Gastrocnemius medialis (tissue), 4 donors: ENCODE results near the gene GPX1. TPM values are rescaled to one million over a fixed set of nuclear protein-coding genes. Genes with fewer than 3 reads are reported as not detected.
"Not testable (repeated sequence)": the region's sequence is repeated elsewhere in the genome, so short reads cannot be mapped to it uniquely, and the experiment has no call there.

Experiments used
- ATAC-seq, 2 donors: fragments of 150-250 bp; one replicate each; pipeline ENCODE4 v1.9.1; 2016
- DNase-seq, 2 donors: peaks; one replicate each; pipeline ENCODE4 v3.0.0-alpha.2; 2019
- H3K27ac ChIP-seq, 4 donors: fragments of 200-600 bp; sonication (generic); 1 replicate in 1 of 4; 2 replicates in 3 of 4; pipeline ENCODE4 v1.5.1; 2016 to 2018; ENCODE audit warnings: mild to moderate bottlenecking in 2 of 4, moderate library complexity in 1 of 4
- H3K27me3 ChIP-seq, 3 donors: fragments of 200-600 bp; sonication (generic) in 2 of 3; 1 replicate in 1 of 3; 2 replicates in 2 of 3; pipeline versions ENCODE4 v1.5.1 to v1.6.0; 2016 to 2019; ENCODE audit warnings: mild to moderate bottlenecking in 1 of 3, moderate library complexity in 1 of 3
- H3K36me3 ChIP-seq, 2 donors: fragments of 200-600 bp; sonication (generic) in 1 of 2; one replicate each; pipeline ENCODE4 v1.5.1; 2017 to 2018
- H3K4me1 ChIP-seq, 2 donors: fragments of 200-600 bp; sonication (generic) in 1 of 2; one replicate each; pipeline ENCODE4 v1.5.1; 2016 to 2017; ENCODE audit warnings: mild to moderate bottlenecking in 2 of 2
- H3K4me3 ChIP-seq, 4 donors: fragments of 200-600 bp; sonication (generic) in 3 of 4; 1 replicate in 1 of 4; 2 replicates in 3 of 4; pipeline ENCODE4 v1.5.1; 2016 to 2019; ENCODE audit warnings: mild to moderate bottlenecking in 2 of 4
- H3K9me3 ChIP-seq, 3 donors: fragments of 200-600 bp; sonication (generic) in 2 of 3; 1 replicate in 1 of 3; 2 replicates in 2 of 3; pipeline ENCODE4 v1.5.1; 2016 to 2019
- CTCF ChIP-seq, 5 experiments: fragments of 450-650 bp in 3 of 5; fragments of 200-600 bp in 2 of 5; sonication (generic) in 2 of 5; IDR thresholded peaks in 4 of 5; conservative IDR thresholded peaks in 1 of 5; 1 replicate in 4 of 5; 2 replicates in 1 of 5; pipeline ENCODE4 v1.5.1; 2016 to 2019; ENCODE audit warnings: antibody characterized with exemption in 5 of 5, mild to moderate bottlenecking in 3 of 5, moderate library complexity in 3 of 5
- POLR2A ChIP-seq, 2 donors: fragments of 450-650 bp; IDR thresholded peaks; one replicate each; pipeline ENCODE4 v1.6.1; 2017; ENCODE audit warnings: antibody characterized with exemption in 2 of 2, mild to moderate bottlenecking in 2 of 2, moderate library complexity in 2 of 2
- in situ Hi-C, 4 donors: fragments of 200-750 bp; cut with MboI; loops; one replicate each; pipeline versions ENCODE4 v1.15.0 to v1.8.0; 2017; ENCODE audit warnings: low sequenced_read_pairs in 4 of 4
- intact Hi-C: fragments of 100-400 bp; cut with DNase I; formaldehyde crosslinking; loops from one replicate; pipeline ENCODE4 v1.15.1; 2023; ENCODE audit warnings: low total_unique reads
- total RNA-seq, 4 donors: library from RNA; depleted of rRNA; stranded (reverse); fragments of >200 nt; gene quantifications; one replicate each; pipeline versions ENCODE4 v1.1.0 to v1.2.3, GENCODE V29; 2016

The GPX1 gene
- total RNA-seq, 4 donors from 2014 or later, result 75.2 to 157 (median 123) TPM

GRCh38 chr3:49399461-49399860 is 41.3 kb upstream of the GPX1 start:
- Histone ChIP-seq H3K27ac (peak overlapping the region; percentile 10 to 67 (median 40)), H3K4me1 (peaks cover 55 to 65% of the 10 kb centered on the region in 2 donors), H3K9me3 (no peaks in the 10 kb centered on the region), H3K27me3 (no peaks in the 10 kb centered on the region), H3K36me3 (peaks cover 0 to 10% of the 10 kb centered on the region in 2 donors), H3K4me3 (no peak overlapping the region)
- intact Hi-C loops (no loop called here), in situ Hi-C loops (no loop called here)
- ATAC-seq, result no peak
- TF ChIP-seq POLR2A (IDR thresholded peaks at IDR 0.05) (no peak), CTCF (IDR thresholded peaks at IDR 0.05 in 4 of 5, conservative IDR thresholded peaks at IDR 0.05 in 1 of 5) (no peak)
- DNase-seq, result no peak

- peak overlapping the region; percentile 60 to 75 (median 64) for H3K27ac ChIP-seq
- no peaks in the 10 kb centered on the region for H3K27me3 ChIP-seq
- no peak for TF ChIP-seq CTCF (IDR thresholded peaks at IDR 0.05 in 4 of 5, conservative IDR thresholded peaks at IDR 0.05 in 1 of 5)
- no peak for TF ChIP-seq POLR2A (IDR thresholded peaks at IDR 0.05)
- H3K4me3 ChIP-seq, result no peak overlapping the region
- ATAC-seq (peak; percentile 77 to 84), DNase-seq (no peak)
- intact Hi-C loops, result no loop called here
- H3K9me3 ChIP-seq, result no peaks in the 10 kb centered on the region
- in situ Hi-C loops, result no loop called here
- peaks cover 53 to 57% of the 10 kb centered on the region in 2 donors for H3K4me1 ChIP-seq
- H3K36me3 ChIP-seq, result peaks cover 0 to 13% of the 10 kb centered on the region in 2 donors
These were observed 39.3 kb upstream of the GPX1 start for GRCh38 chr3:49397470-49397869.

- DNase-seq, H3K27ac ChIP-seq, H3K27me3 ChIP-seq, H3K9me3 ChIP-seq, in situ Hi-C loops, ATAC-seq, H3K4me3 ChIP-seq: not testable (repeated sequence)
- H3K36me3 ChIP-seq, result peaks cover 0 to 12% of the 10 kb centered on the region in 2 donors
- H3K4me1 ChIP-seq, result peaks cover 42 to 44% of the 10 kb centered on the region in 2 donors
- intact Hi-C loops, result loop anchor here (5.0 kb wide), 1 partner anchor 1204 kb away; the partner anchor contains the start of gene CDC25A
These were observed 33.2 kb upstream of the GPX1 start for GRCh38 chr3:49391310-49391709.

- Histone ChIP-seq H3K9me3 (no peaks in the 10 kb centered on the region), H3K27ac (peak overlapping the region; percentile 15 to 75 (median 59)), H3K4me1 (peaks cover 47 to 54% of the 10 kb centered on the region in 2 donors), H3K27me3 (no peaks in the 10 kb centered on the region), H3K36me3 (peaks cover 0 to under 1% of the 10 kb centered on the region in 2 donors), H3K4me3 (no peak overlapping the region)
- DNase-seq, result no peak
- ATAC-seq, result peak; percentile 71 to 76
- TF ChIP-seq POLR2A (IDR thresholded peaks at IDR 0.05), result no peak
- no peak for TF ChIP-seq CTCF (IDR thresholded peaks at IDR 0.05 in 4 of 5, conservative IDR thresholded peaks at IDR 0.05 in 1 of 5)
- in situ Hi-C loops (no loop called here), intact Hi-C loops (no loop called here)
These were observed 31.1 kb upstream of the GPX1 start for GRCh38 chr3:49389297-49389696.

GRCh38 chr3:49388289-49388820 is 30.2 kb upstream of the GPX1 start:
- TF ChIP-seq CTCF (IDR thresholded peaks at IDR 0.05 in 4 of 5, conservative IDR thresholded peaks at IDR 0.05 in 1 of 5) (no peak), POLR2A (IDR thresholded peaks at IDR 0.05) (no peak)
- DNase-seq (no peak), ATAC-seq (no peak)
- no peaks in the 10 kb centered on the region for H3K36me3 ChIP-seq
- intact Hi-C loops (no loop called here), in situ Hi-C loops (no loop called here)
- no peaks in the 10 kb centered on the region for H3K27me3 ChIP-seq
- peak overlapping the region in 3 of 4 donors; percentile 49 to 75 (median 69) for H3K27ac ChIP-seq
- no peak overlapping the region for H3K4me3 ChIP-seq
- peaks cover 46 to 50% of the 10 kb centered on the region in 2 donors for H3K4me1 ChIP-seq
- H3K9me3 ChIP-seq, result no peaks in the 10 kb centered on the region
